Neural progenitor cell (in vitro differentiated cells): ENCODE measurements around the gene SYT1.

ENCODE experiments used
- EZH2 ChIP-seq: fragments of 200-600 bp; sonication (generic); IDR thresholded peaks from 2 replicates; pipeline ENCODE4 v1.6.1; 2017; ENCODE audit warnings: antibody characterized with exemption, mild to moderate bottlenecking, moderate library complexity
- EZH2phosphoT487 ChIP-seq: fragments of 200-600 bp; sonication (generic); IDR thresholded peaks from 2 replicates; pipeline ENCODE4 v1.6.1; 2017; ENCODE audit warnings: antibody characterized with exemption
- TF ChIP-seq, protein P1 (sequence below): fragments of 200-600 bp; sonication (generic); IDR thresholded peaks from 2 replicates; pipeline ENCODE4 v1.5.1; 2017; ENCODE audit warnings: antibody characterized with exemption, mild to moderate bottlenecking

- TF ChIP-seq, protein P1, sequence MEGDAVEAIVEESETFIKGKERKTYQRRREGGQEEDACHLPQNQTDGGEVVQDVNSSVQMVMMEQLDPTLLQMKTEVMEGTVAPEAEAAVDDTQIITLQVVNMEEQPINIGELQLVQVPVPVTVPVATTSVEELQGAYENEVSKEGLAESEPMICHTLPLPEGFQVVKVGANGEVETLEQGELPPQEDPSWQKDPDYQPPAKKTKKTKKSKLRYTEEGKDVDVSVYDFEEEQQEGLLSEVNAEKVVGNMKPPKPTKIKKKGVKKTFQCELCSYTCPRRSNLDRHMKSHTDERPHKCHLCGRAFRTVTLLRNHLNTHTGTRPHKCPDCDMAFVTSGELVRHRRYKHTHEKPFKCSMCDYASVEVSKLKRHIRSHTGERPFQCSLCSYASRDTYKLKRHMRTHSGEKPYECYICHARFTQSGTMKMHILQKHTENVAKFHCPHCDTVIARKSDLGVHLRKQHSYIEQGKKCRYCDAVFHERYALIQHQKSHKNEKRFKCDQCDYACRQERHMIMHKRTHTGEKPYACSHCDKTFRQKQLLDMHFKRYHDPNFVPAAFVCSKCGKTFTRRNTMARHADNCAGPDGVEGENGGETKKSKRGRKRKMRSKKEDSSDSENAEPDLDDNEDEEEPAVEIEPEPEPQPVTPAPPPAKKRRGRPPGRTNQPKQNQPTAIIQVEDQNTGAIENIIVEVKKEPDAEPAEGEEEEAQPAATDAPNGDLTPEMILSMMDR: no peak
- TF ChIP-seq EZH2 (no peak), EZH2phosphoT487 (no peak)
Observed at GRCh38 chr12:79033788-79034187, 169.2 kb downstream of the SYT1 start.
